ENCODE measurements around the gene CDHR2. TPM values are rescaled to one million over a fixed set of nuclear protein-coding genes. Genes with fewer than 3 reads are reported as not detected.

Gene CDHR2
- total RNA-seq, 1 donor, result under 0.01 TPM

GRCh38 chr5:176507911-176508310, 41.2 kb upstream of the CDHR2 start:
- no peak for TF ChIP-seq CTCF (IDR thresholded peaks at IDR 0.05; ENCODE audit: extremely low read depth, low read depth, low read length)

GRCh38 chr5:176508603-176509002, 40.5 kb upstream of the CDHR2 start:
- no peak overlapping the region for H3K4me3 ChIP-seq (ENCODE audit: insufficient read depth, low read length)
- no peak overlapping the region for H3K27ac ChIP-seq (ENCODE audit: low read depth, low read length)
- no peaks in the 10 kb centered on the region for H4K20me1 ChIP-seq (ENCODE audit: insufficient read depth, low read length)
- no peaks in the 10 kb centered on the region for H3K27me3 ChIP-seq (ENCODE audit: insufficient read depth, low read length)
- no peaks in the 10 kb centered on the region for H3K9me3 ChIP-seq (ENCODE audit: low read depth, low read length)
- no peak for TF ChIP-seq CTCF (IDR thresholded peaks at IDR 0.05; ENCODE audit: extremely low read depth, low read depth, low read length)
- DNase-seq (ENCODE audit: insufficient read length, low spot score, missing footprints), result no peak
- no peaks in the 10 kb centered on the region for H3K79me2 ChIP-seq (ENCODE audit: insufficient read depth, low read length)
- peaks cover 50% of the 10 kb centered on the region for H3K36me3 ChIP-seq (ENCODE audit: insufficient read depth, low read length)
- no peak overlapping the region for H3K4me2 ChIP-seq (ENCODE audit: insufficient read depth, low read length)
- H3K4me1 ChIP-seq (ENCODE audit: insufficient read depth, low read length), result no peaks in the 10 kb centered on the region
- H2AFZ ChIP-seq (ENCODE audit: low read length), result no peak overlapping the region

More at GRCh38 chr5:176507911-176508310, 41.2 kb upstream of the CDHR2 start:
- Histone ChIP-seq H3K27me3 (ENCODE audit: insufficient read depth, low read length) (no peaks in the 10 kb centered on the region), H3K27ac (ENCODE audit: low read depth, low read length) (no peak overlapping the region), H3K4me1 (ENCODE audit: insufficient read depth, low read length) (no peaks in the 10 kb centered on the region), H3K4me2 (ENCODE audit: insufficient read depth, low read length) (no peak overlapping the region), H3K9me3 (ENCODE audit: low read depth, low read length) (no peaks in the 10 kb centered on the region), H2AFZ (ENCODE audit: low read length) (no peak overlapping the region), H4K20me1 (ENCODE audit: insufficient read depth, low read length) (no peaks in the 10 kb centered on the region), H3K79me2 (ENCODE audit: insufficient read depth, low read length) (no peaks in the 10 kb centered on the region), H3K36me3 (ENCODE audit: insufficient read depth, low read length) (peaks cover 54% of the 10 kb centered on the region), H3K4me3 (ENCODE audit: insufficient read depth, low read length) (no peak overlapping the region)
- DNase-seq (ENCODE audit: insufficient read length, low spot score, missing footprints), result no peak

GRCh38 chr5:176513788-176514187, 35.4 kb upstream of the CDHR2 start:
- Histone ChIP-seq H3K4me1 (ENCODE audit: insufficient read depth, low read length) (no peaks in the 10 kb centered on the region), H4K20me1 (ENCODE audit: insufficient read depth, low read length) (no peaks in the 10 kb centered on the region), H3K27ac (ENCODE audit: low read depth, low read length) (no peak overlapping the region), H3K4me2 (ENCODE audit: insufficient read depth, low read length) (no peak overlapping the region), H3K79me2 (ENCODE audit: insufficient read depth, low read length) (no peaks in the 10 kb centered on the region), H3K9me3 (ENCODE audit: low read depth, low read length) (no peaks in the 10 kb centered on the region), H3K27me3 (ENCODE audit: insufficient read depth, low read length) (no peaks in the 10 kb centered on the region), H3K4me3 (ENCODE audit: insufficient read depth, low read length) (no peak overlapping the region), H2AFZ (ENCODE audit: low read length) (no peak overlapping the region), H3K36me3 (ENCODE audit: insufficient read depth, low read length) (peaks cover 9% of the 10 kb centered on the region)
- no peak for TF ChIP-seq CTCF (IDR thresholded peaks at IDR 0.05; ENCODE audit: extremely low read depth, low read depth, low read length)
- DNase-seq (ENCODE audit: insufficient read length, low spot score, missing footprints), result no peak

- DNase-seq (ENCODE audit: insufficient read length, low spot score, missing footprints), result no peak
- Histone ChIP-seq H3K4me3 (ENCODE audit: insufficient read depth, low read length) (no peak overlapping the region), H3K4me2 (ENCODE audit: insufficient read depth, low read length) (no peak overlapping the region), H3K27me3 (ENCODE audit: insufficient read depth, low read length) (no peaks in the 10 kb centered on the region), H3K9me3 (ENCODE audit: low read depth, low read length) (no peaks in the 10 kb centered on the region), H3K4me1 (ENCODE audit: insufficient read depth, low read length) (no peaks in the 10 kb centered on the region), H4K20me1 (ENCODE audit: insufficient read depth, low read length) (no peaks in the 10 kb centered on the region), H3K27ac (ENCODE audit: low read depth, low read length) (no peak overlapping the region), H2AFZ (ENCODE audit: low read length) (no peak overlapping the region), H3K79me2 (ENCODE audit: insufficient read depth, low read length) (no peaks in the 10 kb centered on the region), H3K36me3 (ENCODE audit: insufficient read depth, low read length) (peaks cover 3% of the 10 kb centered on the region)
- no peak for TF ChIP-seq CTCF (IDR thresholded peaks at IDR 0.05; ENCODE audit: extremely low read depth, low read depth, low read length)
Observed at GRCh38 chr5:176514244-176514950, 34.7 kb upstream of the CDHR2 start.

Measured in osteoblast (primary cell).